NOMO-1 treated with DMSO at 0.1 percent for 48 hours (cell line): ENCODE results near the gene IMMP1L.

ENCODE experiments used
- DNase-seq: peaks from one replicate; lab custom pipeline; 2025; ENCODE audit not compliant: unreplicated experiment; lab: John Stamatoyannopoulos, UW

IMMP1L gene

GRCh38 chr11:31404614-31405013, 104.8 kb downstream of the IMMP1L start:
- no peak for DNase-seq

GRCh38 chr11:31397239-31397834, 112.1 kb downstream of the IMMP1L start:
- DNase-seq, result peak; percentile 14

GRCh38 chr11:31387379-31387778, 122.0 kb downstream of the IMMP1L start:
- DNase-seq, result no peak

- DNase-seq, result no peak
Observed at GRCh38 chr11:31383116-31383515, 126.3 kb downstream of the IMMP1L start.
